ENCODE results near the gene OR2V2. TPM values are rescaled to one million over a fixed set of nuclear protein-coding genes. Genes with fewer than 3 reads are reported as not detected.

Gene OR2V2
- total RNA-seq, 1 donor from 2014 or later, result not detected

DNA sequence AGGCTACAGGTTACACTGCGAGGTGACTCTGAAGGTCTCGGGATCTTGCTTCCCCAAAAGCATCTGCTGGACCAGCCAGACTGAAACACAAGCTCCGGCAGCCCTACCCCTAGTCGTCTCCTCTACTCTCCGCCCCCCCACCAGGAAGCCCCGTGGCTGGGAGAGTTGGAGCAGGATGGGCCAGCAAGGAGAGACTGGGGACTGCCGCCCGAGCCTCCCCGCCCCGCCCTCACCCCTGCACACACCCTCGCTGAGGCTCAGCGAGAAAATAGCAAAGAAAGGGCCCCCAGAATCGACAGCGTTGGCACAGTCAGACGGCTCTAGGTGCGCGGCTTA is 56.4 kb downstream of the OR2V2 start:
- Mint-ChIP-seq H3K4me3 (ENCODE audit: unreplicated experiment) (no peak overlapping the region), H3K27ac (ENCODE audit: unreplicated experiment) (no peak overlapping the region), H3K9me3 (ENCODE audit: unreplicated experiment) (peaks cover 4% of the 10 kb centered on the region), H3K4me1 (ENCODE audit: low read depth, unreplicated experiment) (peaks cover 16% of the 10 kb centered on the region), H3K27me3 (ENCODE audit: low read depth, unreplicated experiment) (peaks cover 48% of the 10 kb centered on the region), H3K36me3 (ENCODE audit: low read depth, unreplicated experiment) (no peaks in the 10 kb centered on the region)
- no peak for FAIRE-seq
- DNase-seq (ENCODE audit: low read depth), result no peak
- Histone ChIP-seq H3K27ac (ENCODE audit: low read depth, low read length) (no peak overlapping the region), H3K9ac (ENCODE audit: low read length) (no peak overlapping the region), H3K79me2 (ENCODE audit: insufficient read depth, low read length) (no peaks in the 10 kb centered on the region), H3K27me3 (ENCODE audit: insufficient read depth, low read length) (peaks cover 22% of the 10 kb centered on the region), H3K4me3 (ENCODE audit: insufficient read depth, low read depth, low read length) (peak overlapping the region; percentile 36), H4K20me1 (ENCODE audit: insufficient read depth, low read length) (peaks cover 5% of the 10 kb centered on the region), H2AFZ (ENCODE audit: low read depth, low read length) (peak overlapping the region; percentile 73), H3K9me3 (ENCODE audit: insufficient read depth, low read depth, low read length) (no peaks in the 10 kb centered on the region), H3K36me3 (ENCODE audit: insufficient read depth, low read length) (no peaks in the 10 kb centered on the region), H3K4me2 (ENCODE audit: low read length) (peak overlapping the region; percentile 87), H3K4me1 (ENCODE audit: insufficient read depth, low read length) (peaks cover 12% of the 10 kb centered on the region)
- TF ChIP-seq, protein P1, sequence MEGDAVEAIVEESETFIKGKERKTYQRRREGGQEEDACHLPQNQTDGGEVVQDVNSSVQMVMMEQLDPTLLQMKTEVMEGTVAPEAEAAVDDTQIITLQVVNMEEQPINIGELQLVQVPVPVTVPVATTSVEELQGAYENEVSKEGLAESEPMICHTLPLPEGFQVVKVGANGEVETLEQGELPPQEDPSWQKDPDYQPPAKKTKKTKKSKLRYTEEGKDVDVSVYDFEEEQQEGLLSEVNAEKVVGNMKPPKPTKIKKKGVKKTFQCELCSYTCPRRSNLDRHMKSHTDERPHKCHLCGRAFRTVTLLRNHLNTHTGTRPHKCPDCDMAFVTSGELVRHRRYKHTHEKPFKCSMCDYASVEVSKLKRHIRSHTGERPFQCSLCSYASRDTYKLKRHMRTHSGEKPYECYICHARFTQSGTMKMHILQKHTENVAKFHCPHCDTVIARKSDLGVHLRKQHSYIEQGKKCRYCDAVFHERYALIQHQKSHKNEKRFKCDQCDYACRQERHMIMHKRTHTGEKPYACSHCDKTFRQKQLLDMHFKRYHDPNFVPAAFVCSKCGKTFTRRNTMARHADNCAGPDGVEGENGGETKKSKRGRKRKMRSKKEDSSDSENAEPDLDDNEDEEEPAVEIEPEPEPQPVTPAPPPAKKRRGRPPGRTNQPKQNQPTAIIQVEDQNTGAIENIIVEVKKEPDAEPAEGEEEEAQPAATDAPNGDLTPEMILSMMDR (IDR thresholded peaks at IDR 0.05; ENCODE audit: insufficient read depth, low read depth, low read length), result no peak
- TF ChIP-seq EZH2 (IDR thresholded peaks at IDR 0.05; ENCODE audit: insufficient read depth, low read length), result no peak

DNA sequence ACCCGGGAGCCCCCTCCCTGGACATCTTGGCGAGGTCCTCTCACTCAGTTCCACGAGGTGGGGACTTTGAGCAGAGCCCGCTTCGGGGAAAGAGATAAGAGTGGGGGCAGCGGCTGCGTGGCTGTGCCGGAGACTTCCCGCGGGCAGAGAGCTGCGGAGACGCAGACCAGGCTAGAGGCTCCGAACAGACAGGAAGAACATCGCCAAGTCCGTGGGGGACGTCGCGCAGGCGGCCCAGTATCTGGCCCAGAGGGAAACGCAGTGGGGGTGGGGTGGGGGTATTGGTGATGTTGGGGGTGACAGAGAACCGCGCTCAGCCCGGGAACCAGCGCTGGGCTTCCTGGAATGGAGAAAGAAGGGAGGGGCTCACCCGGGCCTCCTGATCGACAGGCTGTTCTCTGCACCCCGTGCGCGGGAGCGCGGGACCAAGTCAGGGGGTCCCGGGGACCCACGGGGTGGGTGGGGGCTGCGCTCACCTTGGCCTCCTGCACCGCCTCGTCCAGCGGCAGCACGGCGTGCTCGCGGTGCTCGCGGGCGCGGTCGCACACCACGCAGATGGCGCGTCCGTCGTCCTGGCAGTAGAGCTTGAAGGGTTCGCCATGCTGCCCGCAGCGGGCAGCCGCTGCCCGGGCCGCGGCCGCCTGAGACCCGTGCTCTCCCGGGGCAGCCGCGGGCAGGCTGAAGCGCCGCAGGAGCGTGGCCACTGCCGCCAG is 56.9 kb downstream of the OR2V2 start:
- FAIRE-seq, result no peak
- Mint-ChIP-seq H3K4me1 (ENCODE audit: low read depth, unreplicated experiment) (peaks cover 14% of the 10 kb centered on the region), H3K27ac (ENCODE audit: unreplicated experiment) (no peak overlapping the region), H3K36me3 (ENCODE audit: low read depth, unreplicated experiment) (no peaks in the 10 kb centered on the region), H3K27me3 (ENCODE audit: low read depth, unreplicated experiment) (peaks cover 44% of the 10 kb centered on the region), H3K9me3 (ENCODE audit: unreplicated experiment) (peaks cover 4% of the 10 kb centered on the region), H3K4me3 (ENCODE audit: unreplicated experiment) (peak overlapping the region; percentile 68)
- TF ChIP-seq EZH2 (IDR thresholded peaks at IDR 0.05; ENCODE audit: insufficient read depth, low read length), result peak; percentile 24
- TF ChIP-seq, protein P1 (IDR thresholded peaks at IDR 0.05; ENCODE audit: insufficient read depth, low read depth, low read length), result no peak
- Histone ChIP-seq H2AFZ (ENCODE audit: low read depth, low read length) (peak overlapping the region; percentile 73), H3K9ac (ENCODE audit: low read length) (no peak overlapping the region), H3K9me3 (ENCODE audit: insufficient read depth, low read depth, low read length) (no peaks in the 10 kb centered on the region), H3K27me3 (ENCODE audit: insufficient read depth, low read length) (peaks cover 18% of the 10 kb centered on the region), H4K20me1 (ENCODE audit: insufficient read depth, low read length) (peaks cover 5% of the 10 kb centered on the region), H3K4me1 (ENCODE audit: insufficient read depth, low read length) (peaks cover 12% of the 10 kb centered on the region), H3K36me3 (ENCODE audit: insufficient read depth, low read length) (no peaks in the 10 kb centered on the region), H3K4me3 (ENCODE audit: insufficient read depth, low read depth, low read length) (peak overlapping the region; percentile 55), H3K4me2 (ENCODE audit: low read length) (peak overlapping the region; percentile 87), H3K79me2 (ENCODE audit: insufficient read depth, low read length) (no peaks in the 10 kb centered on the region), H3K27ac (ENCODE audit: low read depth, low read length) (no peak overlapping the region)
- DNase-seq (ENCODE audit: low read depth), result no peak
